ENCODE results near the gene ARL1. TPM values are rescaled to one million over a fixed set of nuclear protein-coding genes. Genes with fewer than 3 reads are reported as not detected.
A peak's percentile ranks its signal among the peaks of the same experiment; 100 is the strongest.

The ARL1 gene
- total and polyA plus RNA-seq, 9 of the 15 experiments (the other 6 are each of a cell fraction or from before 2014, with no cell fraction given), result 53.0 to 127 (median 68.6) TPM

GRCh38 chr12:101407436-101408345, at the start of gene ARL1 (continued):
- peak; percentile 26; the same call in 1 of the 2 replicates for TF ChIP-seq HMGXB4 (CRISPR knock-in tag; IDR thresholded peaks at IDR 0.05)
- peak; percentile 82 for TF ChIP-seq ZBTB12 (CRISPR knock-in tag; IDR thresholded peaks at IDR 0.05)
- TF ChIP-seq ZNF639 (CRISPR knock-in tag; conservative IDR thresholded peaks at IDR 0.05 in 1 of 2, IDR thresholded peaks at IDR 0.05 in 1 of 2), result peak in 1 of 2 experiments; percentile 81; a peak in 2 of 4 replicates
- peak in 1 of 2 experiments; percentile 78; a peak in 3 of 4 replicates for TF ChIP-seq TBL1XR1 (IDR thresholded peaks at IDR 0.05; ENCODE audit: low read length in 2 of 2)
- TF ChIP-seq KAT8 (IDR thresholded peaks at IDR 0.05; ENCODE audit: low read depth), result no peak
- no peak for TF ChIP-seq ZNF76 (CRISPR knock-in tag; IDR thresholded peaks at IDR 0.05; ENCODE audit: borderline replicate concordance)
- TF ChIP-seq ZNF592 (IDR thresholded peaks at IDR 0.05), result 0 out of 2 replicates have a peak, but pooled peaks have one; percentile 54
- no peak for TF ChIP-seq ARID1B (IDR thresholded peaks at IDR 0.05)
- TF ChIP-seq XRCC4 (IDR thresholded peaks at IDR 0.05; ENCODE audit: extremely low read depth, insufficient read depth, insufficient read length), result no peak
- TF ChIP-seq HDAC2 (IDR thresholded peaks at IDR 0.05), result peak; percentile 43; the same call in 1 of the 2 replicates
- TF ChIP-seq ZC3H11A (IDR thresholded peaks at IDR 0.05; ENCODE audit: low read depth, low read length), result 0 out of 2 replicates have a peak, but pooled peaks have one; percentile 78
- TF ChIP-seq FOXJ2 (tag; IDR thresholded peaks at IDR 0.05), result no peak
- no peak for TF ChIP-seq SNRNP70 (optimal IDR thresholded peaks at IDR 0.05; ENCODE audit: low read depth, low read length)
- no peak for TF ChIP-seq CCNT2 (IDR thresholded peaks at IDR 0.05; ENCODE audit: borderline replicate concordance, extremely low read depth, insufficient read length, low read depth, low read length)
- TF ChIP-seq ZNF408 (CRISPR knock-in tag; IDR thresholded peaks at IDR 0.05; ENCODE audit: low read depth), result no peak
- no peak for TF ChIP-seq ZNF79 (CRISPR knock-in tag; IDR thresholded peaks at IDR 0.05; ENCODE audit: low read depth)
- peak; percentile 44; the same call in 1 of the 2 replicates for TF ChIP-seq ELF1 (tag; IDR thresholded peaks at IDR 0.05)
- no peak for TF ChIP-seq SMARCA5 (IDR thresholded peaks at IDR 0.05)

All from K562 (cell line).